Breast epithelium (tissue), 3 donors: ENCODE measurements around the gene FUT8.

ENCODE experiments used
- POLR2A ChIP-seq: fragments of 450-650 bp; IDR thresholded peaks from one replicate; pipeline ENCODE4 v1.6.1; 2016; ENCODE audit warnings: antibody characterized with exemption, mild to moderate bottlenecking, moderate library complexity
- POLR2AphosphoS5 ChIP-seq, 3 donors: sonication (generic); formaldehyde crosslinking; IDR thresholded peaks; one replicate each; pipeline ENCODE4 v1.6.1; 2017; ENCODE audit warnings: antibody characterized with exemption in 3 of 3
- TF ChIP-seq, protein P1 (sequence below), 3 donors: fragments of 450-650 bp; IDR thresholded peaks; one replicate each; pipeline ENCODE4 v1.5.1; 2016 to 2017; ENCODE audit warnings: antibody characterized with exemption in 3 of 3, mild to moderate bottlenecking in 3 of 3, moderate library complexity in 3 of 3

DNA sequence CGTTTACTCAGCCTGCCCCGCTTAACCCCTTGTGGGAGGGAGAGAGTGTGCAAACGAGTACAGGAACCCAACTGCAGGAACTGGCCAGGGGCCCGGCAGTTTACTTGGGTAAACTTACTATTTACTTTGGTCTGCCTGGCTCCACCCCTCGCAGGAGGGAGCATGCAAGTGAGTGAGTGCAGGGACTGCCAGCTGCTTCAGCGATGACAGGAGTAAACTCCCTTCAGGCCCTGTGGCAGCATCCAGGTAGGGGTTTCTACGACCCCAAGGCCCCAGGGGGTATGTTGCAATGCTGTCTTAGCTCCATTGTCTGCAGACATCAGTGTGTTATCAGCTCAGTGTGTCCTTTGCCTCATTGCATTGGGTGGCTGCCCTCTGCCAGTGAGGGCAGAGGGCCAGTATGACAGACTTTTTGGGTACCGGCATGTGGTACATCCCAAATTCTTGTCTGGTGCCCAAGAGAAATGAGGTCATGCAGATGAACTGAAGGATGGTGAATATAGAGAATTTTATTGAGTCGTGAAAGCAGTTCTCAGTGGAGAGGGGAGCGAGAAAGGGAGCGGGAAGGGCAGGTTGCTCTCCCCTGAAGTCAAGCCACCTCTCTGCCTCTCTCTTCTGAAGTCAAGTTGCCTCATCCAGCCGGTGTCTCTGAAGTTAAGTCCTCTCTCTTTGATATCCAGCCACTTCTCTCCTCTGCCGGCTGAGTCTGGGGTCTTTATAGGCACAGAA, 181.8 kb downstream of the FUT8 start:
- TF ChIP-seq POLR2AphosphoS5 (IDR thresholded peaks at IDR 0.05) (no peak), POLR2A (no peak)
- TF ChIP-seq, protein P1, sequence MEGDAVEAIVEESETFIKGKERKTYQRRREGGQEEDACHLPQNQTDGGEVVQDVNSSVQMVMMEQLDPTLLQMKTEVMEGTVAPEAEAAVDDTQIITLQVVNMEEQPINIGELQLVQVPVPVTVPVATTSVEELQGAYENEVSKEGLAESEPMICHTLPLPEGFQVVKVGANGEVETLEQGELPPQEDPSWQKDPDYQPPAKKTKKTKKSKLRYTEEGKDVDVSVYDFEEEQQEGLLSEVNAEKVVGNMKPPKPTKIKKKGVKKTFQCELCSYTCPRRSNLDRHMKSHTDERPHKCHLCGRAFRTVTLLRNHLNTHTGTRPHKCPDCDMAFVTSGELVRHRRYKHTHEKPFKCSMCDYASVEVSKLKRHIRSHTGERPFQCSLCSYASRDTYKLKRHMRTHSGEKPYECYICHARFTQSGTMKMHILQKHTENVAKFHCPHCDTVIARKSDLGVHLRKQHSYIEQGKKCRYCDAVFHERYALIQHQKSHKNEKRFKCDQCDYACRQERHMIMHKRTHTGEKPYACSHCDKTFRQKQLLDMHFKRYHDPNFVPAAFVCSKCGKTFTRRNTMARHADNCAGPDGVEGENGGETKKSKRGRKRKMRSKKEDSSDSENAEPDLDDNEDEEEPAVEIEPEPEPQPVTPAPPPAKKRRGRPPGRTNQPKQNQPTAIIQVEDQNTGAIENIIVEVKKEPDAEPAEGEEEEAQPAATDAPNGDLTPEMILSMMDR (IDR thresholded peaks at IDR 0.05): no peak
